Sigmoid colon (tissue), 4 donors: ENCODE data around the gene TSPAN18.
A peak's percentile ranks its signal among the peaks of the same experiment; 100 is the strongest.

Source experiments
- CTCF ChIP-seq, 4 experiments: fragments of 450-650 bp in 3 of 4; fragments of 200-600 bp in 1 of 4; IDR thresholded peaks; one replicate each; pipeline ENCODE4 v1.5.1; 2016 to 2019; ENCODE audit warnings: antibody characterized with exemption in 4 of 4, mild to moderate bottlenecking in 3 of 4, moderate library complexity in 2 of 4
- EP300 ChIP-seq, 4 donors: sonication (generic); formaldehyde crosslinking; IDR thresholded peaks; one replicate each; pipeline ENCODE4 v1.6.1; 2017; ENCODE audit warnings: antibody characterized with exemption in 4 of 4
- POLR2A ChIP-seq, 2 donors: fragments of 450-650 bp; IDR thresholded peaks; one replicate each; pipeline ENCODE4 v1.6.1; 2016; ENCODE audit warnings: antibody characterized with exemption in 2 of 2, mild to moderate bottlenecking in 2 of 2, moderate library complexity in 2 of 2
- POLR2AphosphoS5 ChIP-seq, 4 donors: sonication (generic); formaldehyde crosslinking; IDR thresholded peaks; one replicate each; pipeline ENCODE4 v1.6.1; 2017; ENCODE audit warnings: antibody characterized with exemption in 4 of 4

GRCh38 chr11:44726283-44727113, at the start of gene TSPAN18:
- TF ChIP-seq CTCF (IDR thresholded peaks at IDR 0.05) (no peak), POLR2AphosphoS5 (IDR thresholded peaks at IDR 0.05) (peak in 1 of 4 donors; percentile 6), POLR2A (IDR thresholded peaks at IDR 0.05) (no peak), EP300 (IDR thresholded peaks at IDR 0.05) (no peak)
